Stimulated activated effector memory CD8-positive, alpha-beta T cell treated with anti-CD3 and anti-CD28 coated beads, Interleukin-12 subunit alpha, Interleukin-12 subunit beta, amount 100 ng/mL, for 72 hours (primary cell): Measurements from ENCODE around the gene TRMT10C.
"Not testable (repeated sequence)": the region's sequence is repeated elsewhere in the genome, so short reads cannot be mapped to it uniquely, and the experiment has no call there.

Experiments
- ATAC-seq: fragments of 150-1000 bp; cut with Tn5 transposase; 2 replicates; pipeline ENCODE4 v1.10.0; 2021
- DNase-seq, 2 donors: peaks; one replicate each; pipeline ENCODE4 v3.0.0; 2021 to 2022; ENCODE audit warnings: low spot score in 2 of 2
- H3K27ac Mint-ChIP-seq: one replicate; pipeline ENCODE4 v1.8.0; 2022; ENCODE audit warnings: mild to moderate bottlenecking, mixed read lengths
- H3K36me3 Mint-ChIP-seq: one replicate; pipeline ENCODE4 v1.8.0; 2022; ENCODE audit warnings: mild to moderate bottlenecking, mixed read lengths
- H3K4me1 Mint-ChIP-seq: one replicate; pipeline ENCODE4 v1.8.0; 2022; ENCODE audit warnings: mixed read lengths
- H3K4me3 Mint-ChIP-seq: one replicate; pipeline ENCODE4 v1.8.0; 2022; ENCODE audit warnings: mild to moderate bottlenecking, mixed read lengths
- H3K9me3 Mint-ChIP-seq: one replicate; pipeline ENCODE4 v1.8.0; 2022; ENCODE audit warnings: mixed read lengths

TRMT10C gene

GRCh38 chr3:101533603-101533968 is 28.1 kb upstream of the TRMT10C start:
- ATAC-seq (no peak), DNase-seq (no peak)
- Mint-ChIP-seq H3K4me3 (no peak overlapping the region), H3K36me3 (no peaks in the 10 kb centered on the region), H3K9me3 (no peaks in the 10 kb centered on the region), H3K27ac (no peak overlapping the region), H3K4me1 (peaks cover 14% of the 10 kb centered on the region)

GRCh38 chr3:101535221-101535620 is 26.4 kb upstream of the TRMT10C start:
- H3K27ac Mint-ChIP-seq = no peak overlapping the region
- DNase-seq (no peak), ATAC-seq (no peak)
- H3K9me3 Mint-ChIP-seq = no peaks in the 10 kb centered on the region
- H3K4me1 Mint-ChIP-seq = peaks cover 14% of the 10 kb centered on the region
- H3K36me3 Mint-ChIP-seq = no peaks in the 10 kb centered on the region
- H3K4me3 Mint-ChIP-seq = no peak overlapping the region

GRCh38 chr3:101536266-101536665 is 25.4 kb upstream of the TRMT10C start:
- Mint-ChIP-seq H3K4me1 (peaks cover 11% of the 10 kb centered on the region), H3K36me3 (no peaks in the 10 kb centered on the region), H3K9me3 (no peaks in the 10 kb centered on the region), H3K27ac (no peak overlapping the region), H3K4me3 (no peak overlapping the region)
- DNase-seq (no peak), ATAC-seq (no peak)

- not testable (repeated sequence) for H3K36me3 Mint-ChIP-seq, H3K4me1 Mint-ChIP-seq, H3K27ac Mint-ChIP-seq, ATAC-seq, H3K9me3 Mint-ChIP-seq, H3K4me3 Mint-ChIP-seq, DNase-seq
Measured at GRCh38 chr3:101536955-101537354, 24.7 kb upstream of the TRMT10C start.

- peak; percentile 80 for ATAC-seq
- Mint-ChIP-seq H3K4me3 (no peak overlapping the region), H3K4me1 (peaks cover 15% of the 10 kb centered on the region), H3K27ac (peak overlapping the region; percentile 72), H3K9me3 (no peaks in the 10 kb centered on the region), H3K36me3 (no peaks in the 10 kb centered on the region)
- DNase-seq = no peak
Measured at GRCh38 chr3:101542957-101543356, 18.7 kb upstream of the TRMT10C start.

GRCh38 chr3:101544161-101544850 is 17.4 kb upstream of the TRMT10C start:
- no peak overlapping the region for H3K4me3 Mint-ChIP-seq

GRCh38 chr3:101548527-101549105 is 13.1 kb upstream of the TRMT10C start:
- Mint-ChIP-seq H3K27ac (no peak overlapping the region), H3K36me3 (no peaks in the 10 kb centered on the region), H3K9me3 (no peaks in the 10 kb centered on the region), H3K4me3 (no peak overlapping the region), H3K4me1 (peaks cover 9% of the 10 kb centered on the region)
- ATAC-seq (no peak), DNase-seq (no peak)

More at GRCh38 chr3:101544161-101544850, 17.4 kb upstream of the TRMT10C start:
- ATAC-seq = peak; percentile 71
- Mint-ChIP-seq H3K27ac (peak overlapping the region; percentile 21), H3K36me3 (no peaks in the 10 kb centered on the region), H3K4me1 (peaks cover 15% of the 10 kb centered on the region), H3K9me3 (no peaks in the 10 kb centered on the region)
- no peak for DNase-seq

- H3K4me1 Mint-ChIP-seq = peaks cover under 1% of the 10 kb centered on the region
- ATAC-seq (no peak), DNase-seq (no peak)
- H3K27ac Mint-ChIP-seq = no peak overlapping the region
- no peaks in the 10 kb centered on the region for H3K9me3 Mint-ChIP-seq
- H3K4me3 Mint-ChIP-seq = no peak overlapping the region
- H3K36me3 Mint-ChIP-seq = no peaks in the 10 kb centered on the region
Measured at GRCh38 chr3:101549473-101549872, 12.2 kb upstream of the TRMT10C start.

- not testable (repeated sequence) for DNase-seq, H3K4me1 Mint-ChIP-seq, ATAC-seq, H3K27ac Mint-ChIP-seq, H3K9me3 Mint-ChIP-seq, H3K4me3 Mint-ChIP-seq, H3K36me3 Mint-ChIP-seq
Measured at GRCh38 chr3:101551359-101552081, 10.1 kb upstream of the TRMT10C start.

GRCh38 chr3:101553381-101553780 is 8.3 kb upstream of the TRMT10C start:
- not testable (repeated sequence) for H3K4me3 Mint-ChIP-seq, H3K9me3 Mint-ChIP-seq, H3K36me3 Mint-ChIP-seq, ATAC-seq, DNase-seq, H3K27ac Mint-ChIP-seq, H3K4me1 Mint-ChIP-seq

- no peak for ATAC-seq
- Mint-ChIP-seq H3K27ac (no peak overlapping the region), H3K4me3 (no peak overlapping the region), H3K36me3 (no peaks in the 10 kb centered on the region), H3K4me1 (peaks cover 7% of the 10 kb centered on the region), H3K9me3 (no peaks in the 10 kb centered on the region)
- DNase-seq = no peak
Measured at GRCh38 chr3:101556064-101556463, 5.6 kb upstream of the TRMT10C start.

- Mint-ChIP-seq H3K4me1 (peaks cover 60% of the 10 kb centered on the region), H3K27ac (peak overlapping the region; percentile 70), H3K4me3 (peak overlapping the region; percentile 34), H3K36me3 (peaks cover 58% of the 10 kb centered on the region), H3K9me3 (no peaks in the 10 kb centered on the region)
- ATAC-seq (peak; percentile 92), DNase-seq (peak in 1 of 2 donors; percentile 48)
Measured at GRCh38 chr3:101567528-101568317, 6.1 kb downstream of the TRMT10C start.

GRCh38 chr3:101571028-101571895 is 9.6 kb downstream of the TRMT10C start:
- H3K36me3 Mint-ChIP-seq = peaks cover 53% of the 10 kb centered on the region
- no peak overlapping the region for H3K4me3 Mint-ChIP-seq
- peaks cover 49% of the 10 kb centered on the region for H3K4me1 Mint-ChIP-seq
- ATAC-seq (no peak), DNase-seq (peak in 1 of 2 donors; percentile 38)
- H3K9me3 Mint-ChIP-seq = no peaks in the 10 kb centered on the region
- H3K27ac Mint-ChIP-seq = peak overlapping the region; percentile 50
